HepG2 (cell line): ENCODE measurements around the gene C1QTNF5. TPM values are rescaled to one million over a fixed set of nuclear protein-coding genes. Genes with fewer than 3 reads are reported as not detected.

ENCODE experiments used
- ARNT2 ChIP-seq: sonication (generic); formaldehyde crosslinking; IDR thresholded peaks from 2 replicates; pipeline ENCODE4 v1.8.0; 2022; ENCODE audit warnings: mild to moderate bottlenecking, low read depth, missing genetic modification reagents, moderate library complexity
- CBX1 ChIP-seq: IDR thresholded peaks from one replicate; pipeline ENCODE4 v1.6.1; 2016; ENCODE audit warnings: antibody characterized with exemption, low read depth
- DRAP1 ChIP-seq: IDR thresholded peaks from 2 replicates; pipeline ENCODE4 v1.6.1; 2016; ENCODE audit warnings: missing genetic modification reagents, missing compliant biosample characterization
- EZH2 ChIP-seq: conservative IDR thresholded peaks from 2 replicates; pipeline ENCODE4 v1.6.1; 2012; ENCODE audit warnings: mild to moderate bottlenecking, low read depth, low read length, moderate library complexity
- GABPA ChIP-seq, 2 experiments: IDR thresholded peaks; 2 replicates each; pipeline ENCODE4 v1.6.1; 2011 to 2016; ENCODE audit warnings: low read depth in 2 of 2, low read length in 1 of 2, missing biosample characterization in 1 of 2, missing genetic modification characterization in 1 of 2
- GATA4 ChIP-seq: sonication (generic); IDR thresholded peaks from 2 replicates; pipeline ENCODE4 v1.6.1; 2016; ENCODE audit warnings: antibody characterized with exemption, low read depth, borderline replicate concordance
- HCFC1 ChIP-seq: fragments of 150-350 bp; IDR thresholded peaks from 2 replicates; pipeline ENCODE4 v1.6.1; 2014; ENCODE audit warnings: low read depth, low read length
- HOXA3 ChIP-seq: sonication (generic); formaldehyde crosslinking; IDR thresholded peaks from 2 replicates; pipeline ENCODE4 v1.5.0; 2020; ENCODE audit warnings: missing genetic modification reagents
- JUND ChIP-seq: sonication (generic); formaldehyde crosslinking; IDR thresholded peaks from 2 replicates; pipeline ENCODE4 v1.8.0; 2022; ENCODE audit warnings: mild to moderate bottlenecking, missing genetic modification reagents
- KAT2B ChIP-seq: fragments of 150-350 bp; IDR thresholded peaks from 2 replicates; pipeline ENCODE4 v1.6.1; 2014; ENCODE audit warnings: low read depth, low read length, borderline replicate concordance
- KLF15 ChIP-seq: sonication (generic); formaldehyde crosslinking; IDR thresholded peaks from 2 replicates; pipeline ENCODE4 v1.8.1; 2023; ENCODE audit warnings: borderline replicate concordance, mild to moderate bottlenecking, inconsistent platforms, missing genetic modification reagents, mixed read lengths
- MED1 ChIP-seq: sonication (generic); formaldehyde crosslinking; IDR thresholded peaks from 2 replicates; pipeline ENCODE4 v1.4.0; 2020; ENCODE audit warnings: missing genetic modification reagents
- MXD1 ChIP-seq: sonication (generic); formaldehyde crosslinking; IDR thresholded peaks from 2 replicates; pipeline ENCODE4 v1.4.0; 2020; ENCODE audit warnings: mild to moderate bottlenecking, missing genetic modification reagents
- SRSF9 ChIP-seq: fragments of 200-400 bp; formaldehyde crosslinking; IDR thresholded peaks from 2 replicates; pipeline ENCODE4 v1.6.1; 2018; ENCODE audit warnings: borderline replicate concordance, mild to moderate bottlenecking, low read depth, low read length; ENCODE audit not compliant: insufficient read depth, poor library complexity, severe bottlenecking
- TCF12 ChIP-seq, 2 experiments: fragments of 450-650 bp in 1 of 2; sonication (generic) in 1 of 2; formaldehyde crosslinking in 1 of 2; IDR thresholded peaks; 2 replicates each; pipeline versions ENCODE4 v1.6.1 to v1.8.0; 2017 to 2022; ENCODE audit warnings: antibody characterized with exemption in 1 of 2, mild to moderate bottlenecking in 1 of 2, missing genetic modification reagents in 1 of 2, moderate library complexity in 1 of 2
- ZC3H13 ChIP-seq: sonication (generic); formaldehyde crosslinking; IDR thresholded peaks from 2 replicates; pipeline ENCODE4 v1.8.1; 2023; ENCODE audit warnings: mild to moderate bottlenecking, missing genetic modification reagents, moderate library complexity
- ZEB1 ChIP-seq: IDR thresholded peaks from 2 replicates; pipeline ENCODE4 v1.6.1; 2012; ENCODE audit warnings: mild to moderate bottlenecking, low read depth, inconsistent platforms; ENCODE audit not compliant: insufficient replicate concordance
- ZNF121 ChIP-seq: sonication (generic); formaldehyde crosslinking; IDR thresholded peaks from 2 replicates; pipeline ENCODE4 v1.5.0; 2020; ENCODE audit warnings: mild to moderate bottlenecking, missing genetic modification reagents
- ZNF589 ChIP-seq: sonication (generic); formaldehyde crosslinking; conservative IDR thresholded peaks from 2 replicates; pipeline ENCODE4 v1.8.0; 2022; ENCODE audit warnings: mild to moderate bottlenecking, moderate library complexity, missing genetic modification reagents
- ZNF619 ChIP-seq: sonication (generic); formaldehyde crosslinking; IDR thresholded peaks from 2 replicates; pipeline ENCODE4 v1.4.0; 2020; ENCODE audit warnings: mild to moderate bottlenecking, missing genetic modification reagents
- ZNF768 ChIP-seq: sonication (generic); formaldehyde crosslinking; IDR thresholded peaks from 2 replicates; pipeline ENCODE4 v1.4.0; 2020; ENCODE audit warnings: missing genetic modification reagents
- ZNF777 ChIP-seq: sonication (generic); formaldehyde crosslinking; IDR thresholded peaks from 2 replicates; pipeline ENCODE4 v1.4.0; 2020; ENCODE audit warnings: missing genetic modification reagents
- polyA plus RNA-seq, 8 experiments: library from polyadenylated mRNA; depleted of rRNA in 3 of 8; stranded (reverse) in 7 of 8; unstranded in 1 of 8; fragments of >200 nt; fragmentation: Illumina TruSeq in 4 of 8; extraction: Trizol in 4 of 8; gene quantifications; 2 replicates each; pipeline versions ENCODE4 v1.2.1 to v1.2.3, GENCODE V29; 2011 to 2016; ENCODE audit warnings: low read depth in 4 of 8, missing spikeins in 1 of 8, mixed read lengths in 1 of 8; ENCODE audit not compliant: insufficient read depth in 1 of 8
- total RNA-seq, 5 experiments: library from RNA; depleted of rRNA; stranded (reverse); fragments of >200 nt; fragmentation: Illumina TruSeq; extraction: Trizol; gene quantifications; 2 replicates each; pipeline ENCODE4 v1.2.3, GENCODE V29; 2016; ENCODE audit warnings: low read depth in 1 of 5
- TF ChIP-seq, protein P1 (sequence below): sonication (generic); formaldehyde crosslinking; conservative IDR thresholded peaks from 2 replicates; pipeline ENCODE4 v1.4.0; 2020; ENCODE audit warnings: missing genetic modification reagents
- TF ChIP-seq, protein P2 (sequence below): sonication (generic); formaldehyde crosslinking; IDR thresholded peaks from 2 replicates; pipeline ENCODE4 v1.4.0; 2020; ENCODE audit warnings: low read depth, mild to moderate bottlenecking, missing genetic modification reagents
- TF ChIP-seq, protein P3 (sequence below): sonication (generic); formaldehyde crosslinking; IDR thresholded peaks from 2 replicates; pipeline ENCODE4 v1.4.0; 2020; ENCODE audit warnings: missing genetic modification reagents, borderline replicate concordance

The C1QTNF5 gene
- total and polyA plus RNA-seq, 2 of the 13 experiments (the other 11 are each of a cell fraction or from before 2014, with no cell fraction given), result 0.86 to 1.2 TPM

GRCh38 chr11:119381181-119381988, 40.7 kb upstream of the C1QTNF5 start, which contains the start of gene USP2 (continued):
- TF ChIP-seq KAT2B (no peak), MED1 (CRISPR knock-in tag) (peak; percentile 57; the same call in 1 of the 2 replicates), DRAP1 (CRISPR knock-in tag) (peak; percentile 63; the same call in 1 of the 2 replicates), ZC3H13 (CRISPR knock-in tag) (peak; percentile 66; the same call in 1 of the 2 replicates), ZNF777 (CRISPR knock-in tag) (peak; percentile 49), ZNF768 (CRISPR knock-in tag) (peak; percentile 68; the same call in 1 of the 2 replicates), MXD1 (peak; percentile 99), ZNF121 (no peak), ZNF619 (CRISPR knock-in tag) (0 out of 2 replicates have a peak, but pooled peaks have one; percentile 28), ZEB1 (no peak), CBX1 (no peak), JUND (CRISPR knock-in tag) (no peak), GABPA (IDR thresholded peaks at IDR 0.05; ENCODE audit: low read depth, low read length) (no peak), GABPA (CRISPR knock-in tag; IDR thresholded peaks at IDR 0.05; ENCODE audit: low read depth) (peak; percentile 24; the same call in 1 of the 2 replicates), SRSF9 (no peak), GATA4 (no peak), KLF15 (CRISPR knock-in tag) (no peak), ARNT2 (CRISPR knock-in tag) (no peak; the same call in none of the 2 replicates), ZNF589 (CRISPR knock-in tag) (peak; percentile 39; the same call in 1 of the 2 replicates), TCF12 (IDR thresholded peaks at IDR 0.05) (no peak), TCF12 (CRISPR knock-in tag; IDR thresholded peaks at IDR 0.05) (no peak), HOXA3 (CRISPR knock-in tag) (peak; percentile 91), EZH2 (no peak), HCFC1 (no peak)
- TF ChIP-seq, protein P1, sequence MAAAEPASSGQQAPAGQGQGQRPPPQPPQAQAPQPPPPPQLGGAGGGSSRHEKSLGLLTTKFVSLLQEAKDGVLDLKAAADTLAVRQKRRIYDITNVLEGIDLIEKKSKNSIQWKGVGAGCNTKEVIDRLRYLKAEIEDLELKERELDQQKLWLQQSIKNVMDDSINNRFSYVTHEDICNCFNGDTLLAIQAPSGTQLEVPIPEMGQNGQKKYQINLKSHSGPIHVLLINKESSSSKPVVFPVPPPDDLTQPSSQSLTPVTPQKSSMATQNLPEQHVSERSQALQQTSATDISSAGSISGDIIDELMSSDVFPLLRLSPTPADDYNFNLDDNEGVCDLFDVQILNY (CRISPR knock-in tag), result peak; percentile 60; the same call in 1 of the 2 replicates
- TF ChIP-seq, protein P2, sequence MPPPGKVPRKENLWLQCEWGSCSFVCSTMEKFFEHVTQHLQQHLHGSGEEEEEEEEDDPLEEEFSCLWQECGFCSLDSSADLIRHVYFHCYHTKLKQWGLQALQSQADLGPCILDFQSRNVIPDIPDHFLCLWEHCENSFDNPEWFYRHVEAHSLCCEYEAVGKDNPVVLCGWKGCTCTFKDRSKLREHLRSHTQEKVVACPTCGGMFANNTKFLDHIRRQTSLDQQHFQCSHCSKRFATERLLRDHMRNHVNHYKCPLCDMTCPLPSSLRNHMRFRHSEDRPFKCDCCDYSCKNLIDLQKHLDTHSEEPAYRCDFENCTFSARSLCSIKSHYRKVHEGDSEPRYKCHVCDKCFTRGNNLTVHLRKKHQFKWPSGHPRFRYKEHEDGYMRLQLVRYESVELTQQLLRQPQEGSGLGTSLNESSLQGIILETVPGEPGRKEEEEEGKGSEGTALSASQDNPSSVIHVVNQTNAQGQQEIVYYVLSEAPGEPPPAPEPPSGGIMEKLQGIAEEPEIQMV (CRISPR knock-in tag), result no peak
- TF ChIP-seq, protein P3, sequence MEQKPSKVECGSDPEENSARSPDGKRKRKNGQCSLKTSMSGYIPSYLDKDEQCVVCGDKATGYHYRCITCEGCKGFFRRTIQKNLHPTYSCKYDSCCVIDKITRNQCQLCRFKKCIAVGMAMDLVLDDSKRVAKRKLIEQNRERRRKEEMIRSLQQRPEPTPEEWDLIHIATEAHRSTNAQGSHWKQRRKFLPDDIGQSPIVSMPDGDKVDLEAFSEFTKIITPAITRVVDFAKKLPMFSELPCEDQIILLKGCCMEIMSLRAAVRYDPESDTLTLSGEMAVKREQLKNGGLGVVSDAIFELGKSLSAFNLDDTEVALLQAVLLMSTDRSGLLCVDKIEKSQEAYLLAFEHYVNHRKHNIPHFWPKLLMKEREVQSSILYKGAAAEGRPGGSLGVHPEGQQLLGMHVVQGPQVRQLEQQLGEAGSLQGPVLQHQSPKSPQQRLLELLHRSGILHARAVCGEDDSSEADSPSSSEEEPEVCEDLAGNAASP, result no peak; the same call in 1 of the 2 replicates
